Bone marrow (tissue), 2 donors: ENCODE measurements around the gene MAML2.
"Not testable (repeated sequence)": the region's sequence is repeated elsewhere in the genome, so short reads cannot be mapped to it uniquely, and the experiment has no call there.

Experiments used
- DNase-seq, 2 donors: peaks; one replicate each; lab custom pipeline; 2025; lab: John Stamatoyannopoulos, UW

MAML2 gene

GRCh38 chr11:96293109-96293508 lies 49.9 kb downstream of the MAML2 start:
- DNase-seq, result no peak

DNA sequence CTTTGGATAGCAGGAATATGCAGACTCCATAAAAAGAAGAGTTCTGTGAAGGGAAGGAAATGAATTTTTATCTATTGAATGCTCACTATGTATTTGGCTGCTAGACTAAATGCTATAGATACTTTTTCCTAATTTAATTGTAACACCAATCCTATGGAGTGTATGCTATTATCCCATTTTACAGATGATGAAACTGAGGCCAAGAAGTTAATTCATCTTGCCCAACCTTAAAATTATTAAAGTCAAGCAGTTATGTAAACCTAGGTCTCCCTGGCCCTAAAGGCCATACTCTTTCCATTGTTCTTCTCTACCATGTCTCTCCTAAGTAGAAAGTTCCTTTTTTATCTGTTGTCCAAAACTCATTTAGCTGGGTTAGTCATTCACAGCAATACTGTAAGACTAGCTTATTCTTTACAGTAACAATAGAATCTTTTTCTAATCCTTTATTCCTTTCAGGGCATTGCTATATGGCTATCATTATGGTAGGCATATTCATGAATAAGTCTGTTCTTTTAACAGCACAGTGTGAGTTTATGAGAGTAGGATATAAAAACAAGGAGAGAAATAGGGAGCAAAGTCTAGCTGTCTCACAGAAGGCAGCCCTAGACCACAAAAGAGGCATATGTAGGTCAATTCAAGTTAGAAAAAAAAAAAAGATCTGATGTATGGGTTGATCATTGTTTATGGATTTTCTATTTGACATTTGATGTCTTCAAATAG lies 50.5 kb downstream of the MAML2 start:
- no peak for DNase-seq

GRCh38 chr11:96290631-96291030 lies 52.4 kb downstream of the MAML2 start:
- DNase-seq, result no peak

- no peak for DNase-seq
Measured at GRCh38 chr11:96290031-96290430, 53.0 kb downstream of the MAML2 start.

DNA sequence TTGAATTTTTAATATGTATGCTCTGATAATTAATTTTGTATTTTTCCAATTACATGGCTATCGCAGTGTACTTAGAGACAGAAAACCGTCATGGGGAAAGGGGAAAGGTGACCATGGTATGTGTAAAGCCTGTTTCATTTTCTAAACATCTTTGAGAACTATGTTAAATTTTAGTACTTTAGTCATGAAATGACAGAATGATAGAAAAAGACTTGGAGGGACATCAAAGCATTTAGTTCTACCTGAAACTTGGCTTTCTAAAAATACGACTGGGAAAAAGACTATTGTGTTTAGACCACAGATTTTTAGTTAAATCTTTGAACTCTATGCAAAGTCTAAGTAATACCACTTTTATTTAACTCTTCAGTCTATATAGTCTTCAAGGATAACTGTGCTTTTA lies 54.1 kb downstream of the MAML2 start:
- DNase-seq, result no peak

DNA sequence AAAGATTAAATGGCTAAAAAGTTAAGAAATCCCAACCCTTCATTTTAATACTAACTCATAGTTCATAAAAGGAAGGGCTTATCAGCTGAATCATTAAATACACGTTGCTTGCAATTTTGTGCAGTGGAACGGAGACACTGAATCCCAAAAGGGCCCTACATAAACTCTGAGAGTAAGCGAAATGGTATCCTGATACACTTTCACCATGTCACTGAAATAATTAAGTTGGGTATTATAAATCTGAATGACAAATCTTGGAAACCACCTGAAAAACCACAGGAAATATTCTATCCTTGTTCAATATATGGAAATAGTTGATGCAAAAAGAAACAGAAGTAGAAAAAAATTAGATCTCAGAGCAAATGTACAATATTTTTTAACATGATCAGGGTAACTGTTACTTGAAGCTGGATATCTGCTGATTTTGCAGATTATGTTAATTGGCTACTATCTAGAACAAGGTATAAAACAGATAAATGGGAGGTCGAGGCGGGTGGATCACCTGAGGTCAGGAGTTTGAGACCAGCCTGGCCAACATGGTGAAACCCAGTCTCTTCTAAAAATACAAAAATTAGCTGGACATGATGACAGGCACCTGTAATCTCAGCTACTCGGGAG lies 55.1 kb downstream of the MAML2 start:
- no peak for DNase-seq

GRCh38 chr11:96285985-96286384 lies 57.0 kb downstream of the MAML2 start:
- DNase-seq, result not testable (repeated sequence)

GRCh38 chr11:96284917-96285316 lies 58.1 kb downstream of the MAML2 start:
- DNase-seq, result no peak

DNA sequence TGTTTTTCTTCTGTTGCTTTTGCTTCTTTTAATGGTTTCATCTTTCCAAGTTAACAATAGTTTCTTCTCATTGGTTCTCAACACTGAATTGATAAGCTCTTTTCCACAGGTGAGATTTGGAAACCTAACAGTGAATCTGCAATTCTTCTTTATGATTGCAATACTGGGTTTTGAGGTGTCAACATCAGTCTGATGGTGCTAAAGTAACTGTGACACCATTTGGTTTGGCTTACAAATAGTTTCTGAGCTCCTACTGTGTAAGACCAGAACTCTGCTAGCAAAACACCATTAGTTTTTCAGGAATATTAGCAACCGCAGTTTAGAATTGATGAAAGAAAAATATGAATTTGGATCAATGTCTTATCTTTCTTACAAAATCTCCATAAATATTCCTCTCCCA lies 58.6 kb downstream of the MAML2 start:
- no peak for DNase-seq

- DNase-seq, result no peak
Measured at GRCh38 chr11:96282625-96283220, 60.3 kb downstream of the MAML2 start.

DNA sequence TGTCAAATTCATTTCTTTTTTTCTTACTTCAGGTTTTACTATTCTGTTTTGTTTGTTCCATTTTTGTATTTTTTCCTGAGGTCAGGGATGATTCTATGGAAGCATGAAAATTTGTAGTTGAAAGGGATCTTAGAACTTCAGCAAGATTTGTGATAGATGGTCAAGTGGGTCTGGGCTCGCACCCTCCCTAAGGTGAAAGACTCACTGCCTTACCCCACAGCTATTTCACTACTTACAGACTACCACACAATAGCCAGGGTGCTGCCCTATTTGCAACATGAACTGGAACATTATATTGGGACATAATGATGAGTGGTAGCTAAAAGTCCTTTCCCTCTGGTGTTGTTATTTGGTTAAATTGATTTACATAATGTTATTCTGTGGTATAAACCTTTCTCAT lies 62.6 kb downstream of the MAML2 start:
- no peak for DNase-seq

- DNase-seq, result no peak
Measured at GRCh38 chr11:96279896-96280290, 63.1 kb downstream of the MAML2 start.

- DNase-seq, result no peak
Measured at GRCh38 chr11:96279018-96279895, 63.7 kb downstream of the MAML2 start.

DNA sequence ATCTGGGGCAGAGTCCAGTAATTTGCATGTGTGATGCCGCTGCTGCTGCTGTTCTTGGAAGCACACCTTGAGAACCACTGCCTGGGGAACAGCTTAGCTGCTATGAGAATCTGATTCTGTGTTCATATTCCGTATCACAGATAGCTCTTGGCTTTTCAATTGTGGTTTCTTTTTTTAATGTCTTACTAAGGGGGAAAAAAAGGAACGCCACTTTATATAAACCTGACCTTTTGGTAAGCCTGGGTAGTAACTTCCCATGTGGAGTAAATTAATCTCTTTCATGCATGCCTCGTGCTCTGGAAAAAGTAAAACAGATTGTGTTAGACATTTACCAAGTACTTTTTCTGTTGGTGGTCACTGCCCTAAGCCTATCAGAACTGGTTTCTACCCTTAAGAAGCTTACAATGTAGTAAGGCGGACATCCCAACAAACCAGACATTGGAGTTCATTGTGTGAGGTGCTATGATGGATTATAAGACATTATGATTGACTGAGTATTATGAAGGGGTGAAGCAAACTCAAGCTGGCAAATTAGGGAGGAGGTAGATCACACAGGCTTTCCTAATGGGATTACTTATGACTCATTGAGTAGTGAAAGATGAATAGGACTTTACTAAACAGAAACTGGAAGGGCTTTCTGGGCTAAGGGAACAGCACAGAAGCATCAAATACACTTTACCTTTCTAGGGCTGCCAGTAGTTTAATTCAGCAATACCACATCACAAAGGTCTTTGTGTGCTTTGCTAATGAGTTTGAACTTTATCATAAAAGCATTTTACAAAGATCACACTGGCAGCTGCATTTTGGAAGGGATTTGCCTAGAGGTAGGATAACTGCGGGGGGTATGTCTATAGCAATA lies 64.7 kb downstream of the MAML2 start:
- no peak for DNase-seq

DNA sequence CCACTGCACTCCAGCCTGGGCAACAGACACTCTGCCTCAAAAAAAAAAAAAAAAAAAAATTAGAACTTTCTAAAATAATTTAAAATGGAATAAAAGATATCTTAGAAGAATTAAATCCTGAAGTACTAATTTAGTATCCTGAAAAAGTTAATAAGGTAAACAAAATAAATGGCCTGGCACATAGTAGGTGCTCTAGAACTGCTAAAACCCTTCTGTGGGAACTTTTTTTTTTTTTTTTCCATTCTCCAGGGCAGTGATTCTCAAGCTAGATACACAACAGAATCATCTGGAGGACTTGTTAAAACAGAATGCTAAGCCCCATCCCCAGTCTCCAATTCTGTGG lies 65.3 kb downstream of the MAML2 start:
- DNase-seq, result no peak

DNA sequence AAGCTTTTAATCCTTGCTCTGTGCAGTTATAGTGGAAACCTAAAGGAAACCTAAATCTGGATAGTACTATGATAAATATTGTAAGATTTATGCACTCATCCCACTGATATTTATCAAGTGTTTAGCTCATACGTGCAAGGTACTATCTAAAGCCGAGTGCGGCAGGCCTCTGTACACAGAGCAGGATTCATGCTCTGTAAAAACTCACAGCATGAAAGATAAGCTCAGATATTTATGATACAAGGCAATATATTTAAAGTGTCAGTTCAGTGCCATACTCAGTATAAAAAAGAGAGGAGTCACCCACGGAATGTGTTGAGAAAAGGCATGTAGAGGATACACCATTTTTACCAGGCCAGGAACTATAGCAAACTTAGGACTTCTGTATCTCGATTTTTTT lies 66.2 kb downstream of the MAML2 start:
- no peak for DNase-seq

- no peak for DNase-seq
Measured at GRCh38 chr11:96275801-96276594, 67.0 kb downstream of the MAML2 start.

- DNase-seq, result no peak
Measured at GRCh38 chr11:96273507-96273906, 69.5 kb downstream of the MAML2 start.

DNA sequence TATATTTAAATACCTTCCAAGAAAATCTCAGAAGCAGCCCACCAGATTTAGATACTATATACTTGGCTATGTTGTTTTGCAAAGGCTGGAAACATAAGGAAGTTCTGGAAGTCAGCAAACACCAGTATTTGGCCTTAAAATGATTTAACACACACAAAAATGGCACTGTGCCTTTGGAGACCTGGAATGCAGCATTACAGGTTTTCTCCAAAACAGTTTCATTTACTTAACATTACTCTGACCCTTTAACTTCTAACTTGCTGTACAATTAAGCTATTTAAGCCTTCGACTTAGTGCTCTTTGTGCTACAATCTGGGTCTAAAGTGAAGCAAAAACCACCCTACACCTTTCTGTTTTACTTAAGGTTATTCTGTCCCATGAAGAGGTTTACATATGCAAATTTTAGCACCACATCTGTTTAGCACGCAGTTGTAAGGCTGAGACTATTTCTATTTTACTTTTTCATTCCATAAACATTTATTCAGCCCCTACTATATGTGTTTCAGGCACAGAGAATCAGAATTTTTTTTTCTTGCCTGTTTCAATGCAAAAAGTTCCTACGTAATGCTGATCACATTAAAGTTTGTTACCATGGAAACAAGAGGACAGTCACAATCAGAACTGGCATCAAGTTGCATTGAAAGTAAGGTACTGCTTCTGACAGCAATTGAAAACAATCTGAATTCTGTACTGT lies 70.3 kb downstream of the MAML2 start:
- DNase-seq, result no peak

- DNase-seq, result no peak
Measured at GRCh38 chr11:96271777-96272176, 71.2 kb downstream of the MAML2 start.
